GM23248 (cell line): ENCODE measurements around the gene BTBD7.

Source experiments
- EZH2 ChIP-seq: fragments of 200-600 bp; sonication (generic); IDR thresholded peaks from 2 replicates; pipeline ENCODE4 v1.6.1; 2018; ENCODE audit warnings: antibody characterized with exemption, mild to moderate bottlenecking; ENCODE audit not compliant: insufficient read depth, poor library complexity, severe bottlenecking
- EZH2phosphoT487 ChIP-seq: fragments of 200-600 bp; sonication (generic); IDR thresholded peaks from 2 replicates; pipeline ENCODE4 v1.6.1; 2018; ENCODE audit warnings: antibody characterized with exemption, moderate library complexity, mild to moderate bottlenecking, low read depth; ENCODE audit not compliant: insufficient read depth

DNA sequence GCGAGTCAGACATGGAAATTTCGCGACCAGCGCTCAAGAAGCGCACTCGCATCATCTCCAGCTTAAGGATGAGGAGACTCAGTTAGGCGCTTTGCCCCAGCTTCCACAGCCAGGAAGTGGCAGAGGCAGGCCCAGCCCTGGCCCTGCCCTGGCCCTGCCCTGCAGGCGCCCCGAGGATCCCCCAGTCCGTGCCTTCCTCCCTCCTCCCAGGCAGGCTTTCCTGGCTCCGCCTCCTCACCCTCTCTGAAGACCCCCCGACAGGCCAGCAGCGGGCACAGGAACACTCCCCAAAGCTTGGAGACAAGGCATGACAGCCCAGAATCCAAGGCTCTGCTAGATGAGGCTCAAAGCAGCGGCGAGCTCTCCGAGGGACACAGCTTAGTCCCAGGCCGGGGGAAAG is 100.7 kb downstream of the BTBD7 start:
- TF ChIP-seq EZH2phosphoT487 = no peak
- no peak for TF ChIP-seq EZH2
